ENCODE data around the gene RGL3.
"Not testable (repeated sequence)": the region's sequence is repeated elsewhere in the genome, so short reads cannot be mapped to it uniquely, and the experiment has no call there.

Gene RGL3

DNA sequence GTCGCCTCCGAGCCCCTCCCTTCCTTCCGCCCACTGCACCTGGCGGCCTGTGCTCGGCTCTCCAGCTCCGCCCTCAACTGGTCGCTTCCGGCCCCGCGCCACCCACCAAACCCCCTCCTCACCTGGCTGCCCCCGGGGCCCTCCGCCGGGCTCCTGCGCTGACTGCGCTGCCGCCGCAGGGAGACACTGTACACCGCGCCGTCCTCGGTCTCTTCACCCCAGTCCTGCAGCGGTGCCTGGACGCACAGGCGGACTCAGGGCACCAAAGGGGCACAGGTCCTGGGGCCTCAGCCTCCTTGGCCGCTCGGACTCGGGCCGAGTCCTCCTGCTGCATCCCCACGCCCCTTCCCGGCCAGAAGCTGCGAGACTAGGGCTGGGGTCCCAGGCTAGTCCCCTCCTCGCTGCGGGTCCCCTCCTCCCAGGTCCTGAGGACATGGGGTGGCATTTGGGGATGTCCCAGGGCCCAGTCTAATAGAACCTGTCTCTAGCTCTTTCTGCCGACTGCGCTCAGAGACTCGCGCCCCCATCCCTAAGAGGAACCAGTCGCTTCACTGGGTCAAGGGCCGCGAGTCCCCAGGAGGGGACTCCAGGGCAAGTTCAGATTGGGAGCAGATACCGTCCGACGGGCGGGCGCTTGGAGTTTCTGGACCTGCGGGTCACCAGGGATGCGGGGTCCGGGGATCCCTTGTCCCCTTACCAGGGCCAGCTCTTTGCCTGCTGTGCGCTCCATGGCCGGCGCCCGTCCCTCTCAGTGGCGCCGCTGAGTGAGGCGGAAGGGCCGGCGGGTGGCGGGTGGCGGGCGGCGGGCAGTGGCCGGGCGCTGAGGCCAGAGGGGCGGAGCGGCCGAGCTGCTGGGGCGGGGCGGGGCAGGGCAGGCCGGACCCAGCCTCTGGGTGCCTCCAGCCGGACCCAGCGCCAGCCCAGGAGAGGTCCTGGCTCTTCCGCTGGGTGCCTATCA is at the start of gene RGL3:
TSS of gene RGL3 (minus strand) at position 766 of the 958 bp plus-strand sequence. CDS start at position 730, 36 bp downstream.
- DNase-seq, result no peak

GRCh38 chr19:11468266-11468845 is 49.2 kb upstream of the RGL3 start:
- DNase-seq, result not testable (repeated sequence)

DNA sequence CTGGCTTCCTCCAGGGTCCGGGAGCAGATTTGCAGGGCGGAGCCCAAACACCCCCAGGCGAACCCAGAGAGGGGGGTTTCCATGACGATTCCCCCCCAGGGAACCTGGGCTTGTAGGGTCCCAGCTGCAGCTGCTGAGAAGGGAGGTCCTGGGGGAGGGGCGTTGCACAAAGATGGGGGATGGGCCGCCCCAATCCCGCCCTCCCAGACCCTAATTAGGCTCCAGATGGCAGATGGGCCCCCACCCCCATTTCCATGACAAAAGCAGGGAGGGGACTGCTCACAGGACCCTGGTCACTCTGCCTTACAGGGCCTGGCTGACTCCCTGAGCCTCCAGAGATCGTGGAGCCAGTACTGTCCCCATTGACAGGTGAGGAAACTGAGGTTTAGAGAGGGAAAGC is 46.5 kb upstream of the RGL3 start:
- no peak for DNase-seq

DNA sequence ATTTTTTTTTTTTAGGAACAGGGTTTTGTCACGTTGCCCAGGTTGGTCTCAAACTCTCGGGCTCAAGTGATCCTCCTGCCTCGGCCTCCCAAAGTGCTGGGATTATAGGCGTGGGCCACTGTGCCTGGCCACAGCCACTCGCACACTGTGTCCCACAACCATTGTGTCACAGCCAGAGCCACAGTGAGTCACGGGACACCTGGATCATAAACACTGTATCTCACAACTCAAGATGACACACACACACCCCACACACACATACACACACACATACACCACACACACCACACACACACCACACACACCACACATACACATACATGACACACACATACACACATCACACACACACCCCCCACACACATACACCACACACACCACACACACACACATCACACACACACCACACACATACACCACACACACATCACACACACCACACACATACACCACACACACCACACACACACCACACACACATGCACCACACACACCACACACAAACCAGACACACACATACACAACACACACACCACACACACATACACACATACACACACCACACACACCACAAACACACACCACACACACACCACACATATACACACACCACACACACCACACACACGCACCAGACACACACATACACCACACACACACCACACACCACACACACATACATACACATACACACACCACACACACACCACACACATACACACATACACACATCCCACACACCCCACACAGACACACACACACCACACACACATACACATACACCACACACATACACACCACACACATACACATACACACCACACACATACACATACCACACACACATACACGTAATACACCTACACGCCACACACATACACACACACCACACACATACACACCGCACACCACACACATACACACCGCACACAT is 45.5 kb upstream of the RGL3 start:
- no peak for DNase-seq

DNA sequence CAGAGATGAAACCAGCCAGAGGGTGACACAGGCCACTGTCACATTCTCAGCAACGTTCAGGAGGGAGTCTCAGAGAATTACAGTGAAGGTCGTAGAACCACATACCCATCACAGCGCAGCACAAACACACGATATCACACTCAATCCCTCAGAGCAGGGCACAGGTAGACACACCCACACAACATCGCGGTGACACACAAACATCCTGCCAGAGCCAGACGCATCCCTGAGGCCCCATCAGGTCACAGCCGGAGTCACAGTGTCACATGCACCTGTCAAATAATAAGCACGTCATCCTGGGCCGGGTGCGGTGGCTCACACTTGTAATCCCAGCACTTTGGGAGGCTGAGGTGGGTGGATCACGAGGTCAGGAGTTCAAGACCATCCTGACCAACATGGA is 44.3 kb upstream of the RGL3 start:
- no peak for DNase-seq

DNA sequence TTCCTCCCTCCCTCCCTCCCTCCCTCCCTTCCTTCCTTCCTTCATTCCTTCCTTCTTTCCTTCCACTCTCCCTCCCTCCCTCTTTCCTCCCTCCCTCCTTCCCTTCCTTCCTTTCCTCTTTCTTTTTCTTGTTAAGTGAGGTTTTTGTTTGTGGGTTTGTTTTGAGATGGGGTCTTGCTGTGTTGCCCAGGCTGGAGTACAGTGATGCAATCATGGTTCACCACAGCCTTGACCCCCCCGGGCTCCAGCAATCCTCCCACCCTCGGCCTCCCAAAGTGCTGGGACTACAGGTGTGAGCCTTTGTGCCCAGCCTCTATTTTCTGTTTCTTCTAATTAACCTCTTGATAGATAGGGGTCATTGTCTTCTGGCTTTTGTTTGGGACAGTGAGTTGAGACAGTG is 42.3 kb upstream of the RGL3 start:
- no peak for DNase-seq

DNA sequence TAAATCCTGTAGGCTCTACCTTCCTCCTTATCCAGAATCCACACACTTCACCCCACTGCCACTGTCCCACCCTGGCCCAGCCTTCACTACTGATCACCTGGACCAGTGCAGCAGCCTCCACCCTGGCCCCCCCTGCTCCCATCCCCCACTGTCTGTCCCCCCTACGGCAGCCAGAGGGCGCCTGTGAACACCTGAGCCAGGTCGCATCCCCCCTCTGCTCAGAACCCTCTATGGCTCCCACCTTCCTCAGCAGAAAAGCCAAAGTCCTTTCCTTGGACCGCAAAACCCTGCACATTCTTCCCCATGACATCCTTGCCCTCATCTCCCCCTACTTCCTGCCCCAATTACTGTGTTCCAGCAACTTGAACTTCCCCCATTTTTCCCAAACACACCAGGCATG is 41.1 kb upstream of the RGL3 start:
- no peak for DNase-seq

- not testable (repeated sequence) for DNase-seq
Measured at GRCh38 chr19:11458912-11459311, 39.8 kb upstream of the RGL3 start.

DNA sequence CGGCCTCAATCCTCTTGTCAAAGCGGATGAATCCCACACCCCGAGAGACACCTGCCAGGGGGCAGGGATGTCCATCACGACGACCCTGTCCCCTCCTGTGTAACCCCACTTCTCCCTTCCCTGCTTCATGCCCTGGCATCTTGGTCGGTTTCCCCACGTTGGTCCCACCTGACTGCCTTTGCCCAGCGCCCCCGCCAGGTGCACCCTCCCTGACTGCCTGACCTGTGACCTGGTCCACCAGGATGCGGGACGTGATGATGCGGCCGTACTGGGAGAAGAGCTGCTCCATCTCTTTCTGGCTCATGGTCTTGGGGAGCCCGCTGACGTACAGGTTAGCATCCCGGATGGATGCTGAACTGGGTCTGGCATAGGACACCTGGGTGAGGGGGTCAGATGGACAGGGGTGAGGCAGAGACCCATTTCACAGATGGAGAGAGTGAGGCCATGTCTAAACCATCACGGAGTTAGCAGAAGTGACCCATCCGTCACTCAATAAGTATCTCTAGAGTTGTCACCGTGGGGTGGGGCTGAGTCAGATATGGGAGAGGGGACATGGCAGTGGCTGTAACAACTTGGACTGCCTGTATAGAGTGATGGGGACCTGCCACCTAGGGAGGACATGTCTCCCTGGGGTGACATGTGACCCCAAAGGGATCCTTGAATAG is 39.3 kb upstream of the RGL3 start:
- no peak for DNase-seq

DNA sequence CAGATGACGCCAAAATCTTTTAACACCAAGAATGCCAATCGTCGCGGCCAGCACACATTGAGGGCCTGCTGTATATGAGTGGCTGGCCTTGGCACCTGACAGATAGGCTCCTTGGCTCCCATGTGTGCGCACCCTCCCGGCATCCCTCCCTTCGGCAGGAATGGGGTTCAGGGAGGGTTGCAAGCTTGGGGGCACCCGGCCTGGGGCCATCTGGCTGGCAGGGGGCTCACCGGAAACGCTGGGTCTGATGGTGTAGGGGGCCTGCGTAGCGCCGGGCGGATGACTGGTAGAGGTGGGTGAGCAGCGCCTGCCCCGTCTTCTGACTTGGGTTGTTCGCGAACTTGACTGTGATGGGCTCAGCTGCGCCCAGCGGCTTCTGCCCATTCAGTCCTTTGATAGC is 38.7 kb upstream of the RGL3 start:
- no peak for DNase-seq

DNA sequence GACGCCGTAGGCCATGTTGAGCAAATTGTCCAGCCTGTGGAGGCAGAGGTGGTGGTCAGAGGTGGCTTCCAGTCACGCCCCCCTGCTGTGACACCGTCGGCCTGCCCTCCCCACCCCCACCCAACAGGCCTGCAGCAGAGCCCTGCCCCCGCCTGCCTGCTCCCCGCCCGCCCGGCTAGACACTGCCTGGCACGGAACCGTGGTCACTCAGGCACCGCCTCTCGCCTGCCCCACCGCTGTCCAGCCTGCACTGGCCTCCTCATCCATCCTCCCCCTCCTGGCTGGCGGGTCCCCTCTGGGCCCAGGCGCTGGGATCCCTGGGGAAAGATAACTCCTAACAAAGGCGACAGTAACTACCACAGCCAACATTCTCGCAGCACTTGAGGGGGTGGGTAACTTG is 38.0 kb upstream of the RGL3 start:
- DNase-seq, result no peak

GRCh38 chr19:11456659-11457058 is 37.5 kb upstream of the RGL3 start:
- DNase-seq, result no peak

- not testable (repeated sequence) for DNase-seq
Measured at GRCh38 chr19:11455233-11455554, 36.1 kb upstream of the RGL3 start.

GRCh38 chr19:11453468-11454341 is 34.6 kb upstream of the RGL3 start:
- no peak for DNase-seq

DNA sequence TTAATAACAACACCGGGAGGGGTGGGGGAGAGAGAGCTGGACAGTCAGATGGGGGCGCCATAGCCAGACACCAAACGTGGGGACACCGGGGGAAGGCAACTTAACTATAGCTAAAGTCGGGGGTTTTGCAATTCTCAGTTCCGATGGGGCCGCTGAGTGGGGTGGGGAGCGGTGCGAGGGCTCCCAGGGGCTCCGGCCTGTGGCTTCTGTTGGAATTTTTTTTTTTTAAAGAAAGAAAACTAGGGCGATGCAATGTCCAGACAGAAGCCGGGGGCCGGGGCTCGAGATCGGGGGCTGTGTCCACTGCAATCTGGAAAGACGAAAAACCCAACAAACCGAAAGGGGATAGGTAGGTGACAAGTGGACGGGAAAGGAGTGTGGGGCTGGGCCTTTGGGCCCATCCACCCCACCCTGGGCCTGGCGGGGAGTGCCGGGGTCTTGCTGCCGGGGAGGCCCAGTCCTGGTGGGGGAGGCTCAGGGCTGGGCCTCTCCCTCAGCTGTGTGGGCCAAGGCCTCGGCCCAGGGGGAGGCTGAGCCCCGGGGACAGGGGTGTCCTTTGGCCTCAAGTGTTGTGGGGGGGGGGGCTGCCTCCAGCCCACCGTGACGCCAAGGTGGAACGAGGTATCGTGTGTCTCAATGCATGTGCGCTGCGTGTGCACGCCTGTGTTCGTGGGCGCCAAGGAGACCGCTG is 33.7 kb upstream of the RGL3 start:
- DNase-seq, result no peak

DNA sequence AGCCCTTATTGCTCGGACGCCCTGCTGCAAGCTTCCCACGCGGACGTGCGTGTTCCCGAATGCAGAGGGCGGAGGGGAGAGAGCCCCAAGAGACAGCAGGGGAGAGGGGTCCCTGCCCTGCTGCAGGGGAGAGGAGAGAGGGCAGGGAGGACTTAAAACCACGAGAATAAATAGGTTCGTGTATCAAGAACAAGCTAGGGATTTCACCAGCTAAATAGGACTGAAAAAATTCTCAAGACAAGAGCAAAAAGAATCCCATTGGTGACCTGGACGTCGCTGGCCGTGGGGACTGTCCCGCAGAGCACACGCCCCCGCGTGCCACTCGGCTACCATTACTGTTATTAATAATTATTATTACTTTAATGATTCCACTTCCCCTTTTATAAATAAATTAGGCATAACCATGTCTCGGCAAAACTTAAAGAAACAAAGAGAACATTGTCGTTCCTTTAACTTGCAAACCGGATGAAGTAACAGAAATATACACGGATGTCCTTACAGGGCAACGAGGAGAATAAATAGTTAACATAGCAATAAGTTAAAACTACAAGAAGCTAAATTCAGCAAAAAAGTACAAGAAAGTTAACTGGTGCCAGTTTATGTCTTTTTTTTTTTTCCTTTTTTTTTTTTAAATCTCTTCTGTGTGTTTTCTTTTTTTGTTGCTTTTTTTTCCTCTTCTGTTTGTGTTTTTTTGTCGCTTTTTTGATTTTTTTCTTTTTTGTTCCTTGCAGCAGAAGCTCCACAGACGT is 32.9 kb upstream of the RGL3 start:
- DNase-seq, result no peak

GRCh38 chr19:11451327-11451870 is 32.3 kb upstream of the RGL3 start:
- no peak for DNase-seq

DNA sequence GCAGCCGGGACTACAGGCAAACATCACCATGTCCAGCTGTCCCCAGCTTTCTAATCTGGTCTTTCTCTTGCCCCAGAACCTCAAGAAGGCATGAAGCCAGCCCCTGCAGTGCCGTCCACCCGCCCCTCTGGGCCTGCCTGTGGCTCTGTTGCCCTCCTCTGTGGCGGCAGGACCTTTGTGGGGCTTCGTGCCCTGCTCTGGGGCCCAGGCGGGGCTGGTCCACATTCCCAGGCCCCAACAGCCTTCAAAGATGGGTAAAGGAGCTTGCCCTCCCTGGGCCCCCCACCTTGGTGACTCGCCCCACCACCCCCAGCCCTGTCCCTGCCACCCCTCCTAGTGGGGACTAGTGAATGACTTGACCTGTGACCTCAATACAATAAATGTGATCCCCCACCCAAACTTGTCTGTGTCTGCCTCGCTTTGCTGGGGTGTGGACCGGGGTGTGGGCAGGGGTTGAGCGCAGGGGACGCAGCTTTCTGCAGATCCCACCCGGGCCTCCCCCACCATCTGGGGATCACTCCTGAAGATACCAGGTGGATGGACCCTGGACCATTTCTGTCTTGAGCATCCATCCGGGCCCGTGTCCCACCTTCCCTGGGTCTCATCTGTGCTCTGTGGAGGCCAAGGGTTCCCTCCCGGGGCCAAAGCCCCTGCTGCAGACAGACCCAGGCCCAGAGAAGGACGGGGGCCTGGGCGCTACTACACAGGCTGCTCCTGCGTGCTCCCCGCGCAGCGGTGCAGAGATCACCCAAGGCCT is 31.6 kb upstream of the RGL3 start:
- no peak for DNase-seq

GRCh38 chr19:11448923-11449554 is 29.9 kb upstream of the RGL3 start:
- no peak for DNase-seq
